HepG2 (cell line): ENCODE data around the gene EEF1A1. TPM values are rescaled to one million over a fixed set of nuclear protein-coding genes. Genes with fewer than 3 reads are reported as not detected.

Experiments used
- ARHGAP35 ChIP-seq: sonication (generic); formaldehyde crosslinking; IDR thresholded peaks from 2 replicates; pipeline ENCODE4 v1.9.0; 2022; ENCODE audit warnings: mild to moderate bottlenecking, inconsistent platforms, moderate library complexity, missing genetic modification reagents, borderline replicate concordance
- EP300 ChIP-seq, 3 experiments: sonication (generic) in 1 of 3; formaldehyde crosslinking in 1 of 3; IDR thresholded peaks; 2 replicates each; pipeline versions ENCODE4 v1.5.1 to v1.6.1; 2011 to 2020; ENCODE audit warnings: low read depth in 2 of 3, low read length in 2 of 3, borderline replicate concordance in 1 of 3, improper control_type of control experiment in 1 of 3, mild to moderate bottlenecking in 1 of 3, missing genetic modification reagents in 1 of 3, moderate library complexity in 1 of 3
- HHEX ChIP-seq: IDR thresholded peaks from 2 replicates; pipeline ENCODE4 v1.6.1; 2016; ENCODE audit warnings: control low read depth
- MED1 ChIP-seq: sonication (generic); formaldehyde crosslinking; IDR thresholded peaks from 2 replicates; pipeline ENCODE4 v1.4.0; 2020; ENCODE audit warnings: missing genetic modification reagents
- MIXL1 ChIP-seq: IDR thresholded peaks from 2 replicates; pipeline ENCODE4 v1.6.1; 2016
- NFKBIZ ChIP-seq: IDR thresholded peaks from 2 replicates; pipeline ENCODE4 v1.6.1; 2018; ENCODE audit warnings: missing genetic modification reagents, missing compliant biosample characterization
- SMAD9 ChIP-seq: sonication (generic); formaldehyde crosslinking; IDR thresholded peaks from 2 replicates; pipeline ENCODE4 v1.5.1; 2020; ENCODE audit warnings: mild to moderate bottlenecking, missing genetic modification reagents
- TCF7L2 ChIP-seq: IDR thresholded peaks from 2 replicates; pipeline ENCODE4 v1.6.1; 2011; ENCODE audit warnings: mild to moderate bottlenecking, low read depth, low read length, moderate library complexity
- U2AF1 ChIP-seq: fragments of 200-400 bp; formaldehyde crosslinking; optimal IDR thresholded peaks from 2 replicates; pipeline ENCODE3; 2017; ENCODE audit warnings: mild to moderate bottlenecking, low read depth, low read length
- ZFP36L1 ChIP-seq: sonication (generic); formaldehyde crosslinking; IDR thresholded peaks from 2 replicates; pipeline ENCODE4 v1.8.0; 2022; ENCODE audit warnings: mild to moderate bottlenecking, missing genetic modification reagents, moderate library complexity
- ZNF225 ChIP-seq: sonication (generic); formaldehyde crosslinking; IDR thresholded peaks from 2 replicates; pipeline ENCODE4 v1.4.0; 2020; ENCODE audit warnings: mild to moderate bottlenecking, missing genetic modification reagents
- ZNF556 ChIP-seq: sonication (generic); formaldehyde crosslinking; IDR thresholded peaks from 2 replicates; pipeline ENCODE4 v1.4.0; 2020; ENCODE audit warnings: mild to moderate bottlenecking, missing genetic modification reagents, borderline replicate concordance
- ZNF629 ChIP-seq: sonication (generic); formaldehyde crosslinking; conservative IDR thresholded peaks from 2 replicates; pipeline ENCODE4 v1.5.0; 2020; ENCODE audit warnings: missing genetic modification reagents
- ZNF775 ChIP-seq: sonication (generic); formaldehyde crosslinking; IDR thresholded peaks from 2 replicates; pipeline ENCODE4 v1.4.0; 2020; ENCODE audit warnings: missing genetic modification reagents, mild to moderate bottlenecking, moderate library complexity, borderline replicate concordance
- ZNF850 ChIP-seq: sonication (generic); formaldehyde crosslinking; conservative IDR thresholded peaks from 2 replicates; pipeline ENCODE4 v1.9.0; 2021; ENCODE audit warnings: mild to moderate bottlenecking, missing genetic modification reagents
- polyA plus RNA-seq, 8 experiments: library from polyadenylated mRNA; depleted of rRNA in 3 of 8; stranded (reverse) in 7 of 8; unstranded in 1 of 8; fragments of >200 nt; fragmentation: Illumina TruSeq in 4 of 8; extraction: Trizol in 4 of 8; gene quantifications; 2 replicates each; pipeline versions ENCODE4 v1.2.1 to v1.2.3, GENCODE V29; 2011 to 2016; ENCODE audit warnings: low read depth in 4 of 8, missing spikeins in 1 of 8, mixed read lengths in 1 of 8; ENCODE audit not compliant: insufficient read depth in 1 of 8
- total RNA-seq, 5 experiments: library from RNA; depleted of rRNA; stranded (reverse); fragments of >200 nt; fragmentation: Illumina TruSeq; extraction: Trizol; gene quantifications; 2 replicates each; pipeline ENCODE4 v1.2.3, GENCODE V29; 2016; ENCODE audit warnings: low read depth in 1 of 5
- TF ChIP-seq, protein P1 (sequence below): sonication (generic); formaldehyde crosslinking; IDR thresholded peaks from 2 replicates; pipeline ENCODE4 v1.9.0; 2021; ENCODE audit warnings: missing genetic modification reagents, borderline replicate concordance
- TF ChIP-seq, protein P2 (sequence below): sonication (generic); formaldehyde crosslinking; IDR thresholded peaks from 2 replicates; pipeline ENCODE4 v1.4.0; 2020; ENCODE audit warnings: missing genetic modification reagents
- TF ChIP-seq, protein P3 (sequence below): IDR thresholded peaks from 2 replicates; pipeline ENCODE4 v1.6.1; 2016; ENCODE audit warnings: missing compliant biosample characterization, missing genetic modification reagents, borderline replicate concordance

The EEF1A1 gene
- total and polyA plus RNA-seq, 2 of the 13 experiments (the other 11 are each of a cell fraction or from before 2014, with no cell fraction given) = 13,726 to 17,172 TPM

DNA sequence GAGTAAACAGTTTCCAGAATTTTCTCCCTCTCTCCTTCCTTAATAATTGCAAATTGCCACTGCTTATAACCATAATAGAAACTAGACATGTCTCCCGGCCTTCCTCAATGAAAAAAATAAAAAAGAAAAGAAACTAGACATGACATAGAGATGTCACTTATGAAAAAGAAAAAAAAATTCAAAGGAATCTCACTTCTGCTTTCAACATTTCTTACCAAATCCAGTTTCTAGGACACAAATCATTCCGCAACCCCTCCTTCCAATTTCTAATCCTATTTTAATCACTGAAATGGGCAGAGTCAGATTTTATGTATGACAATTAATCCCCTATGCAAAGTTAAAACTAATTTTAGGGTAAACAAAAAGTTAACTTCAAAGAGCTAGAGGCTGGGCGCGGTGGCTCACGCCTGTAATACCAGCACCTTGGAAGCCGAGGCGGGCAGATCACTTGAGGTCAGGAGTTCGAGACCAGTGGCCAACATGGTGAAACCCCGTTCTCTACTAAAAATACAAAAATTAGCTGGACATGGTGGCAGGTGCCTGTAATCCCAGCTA, 40.1 kb upstream of the EEF1A1 start (continued):
- TF ChIP-seq EP300 (IDR thresholded peaks at IDR 0.05; ENCODE audit: low read depth in 2 of 2, low read length in 2 of 2) = no peak
- TF ChIP-seq EP300 (CRISPR knock-in tag; IDR thresholded peaks at IDR 0.05; ENCODE audit: borderline replicate concordance) = no peak
- no peak for TF ChIP-seq ZNF225 (CRISPR knock-in tag)
- no peak for TF ChIP-seq U2AF1
- no peak for TF ChIP-seq MED1 (CRISPR knock-in tag)
- TF ChIP-seq, protein P1, sequence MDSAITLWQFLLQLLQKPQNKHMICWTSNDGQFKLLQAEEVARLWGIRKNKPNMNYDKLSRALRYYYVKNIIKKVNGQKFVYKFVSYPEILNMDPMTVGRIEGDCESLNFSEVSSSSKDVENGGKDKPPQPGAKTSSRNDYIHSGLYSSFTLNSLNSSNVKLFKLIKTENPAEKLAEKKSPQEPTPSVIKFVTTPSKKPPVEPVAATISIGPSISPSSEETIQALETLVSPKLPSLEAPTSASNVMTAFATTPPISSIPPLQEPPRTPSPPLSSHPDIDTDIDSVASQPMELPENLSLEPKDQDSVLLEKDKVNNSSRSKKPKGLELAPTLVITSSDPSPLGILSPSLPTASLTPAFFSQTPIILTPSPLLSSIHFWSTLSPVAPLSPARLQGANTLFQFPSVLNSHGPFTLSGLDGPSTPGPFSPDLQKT = no peak
- no peak for TF ChIP-seq SMAD9 (CRISPR knock-in tag)
- 0 out of 2 replicates have a peak, but pooled peaks have one; percentile 6 for TF ChIP-seq TCF7L2
- TF ChIP-seq ARHGAP35 = no peak
- TF ChIP-seq HHEX (CRISPR knock-in tag) = no peak
- TF ChIP-seq ZNF556 (CRISPR knock-in tag) = no peak
- TF ChIP-seq ZNF850 = no peak
- no peak for TF ChIP-seq ZNF629 (CRISPR knock-in tag)
- TF ChIP-seq, protein P2, sequence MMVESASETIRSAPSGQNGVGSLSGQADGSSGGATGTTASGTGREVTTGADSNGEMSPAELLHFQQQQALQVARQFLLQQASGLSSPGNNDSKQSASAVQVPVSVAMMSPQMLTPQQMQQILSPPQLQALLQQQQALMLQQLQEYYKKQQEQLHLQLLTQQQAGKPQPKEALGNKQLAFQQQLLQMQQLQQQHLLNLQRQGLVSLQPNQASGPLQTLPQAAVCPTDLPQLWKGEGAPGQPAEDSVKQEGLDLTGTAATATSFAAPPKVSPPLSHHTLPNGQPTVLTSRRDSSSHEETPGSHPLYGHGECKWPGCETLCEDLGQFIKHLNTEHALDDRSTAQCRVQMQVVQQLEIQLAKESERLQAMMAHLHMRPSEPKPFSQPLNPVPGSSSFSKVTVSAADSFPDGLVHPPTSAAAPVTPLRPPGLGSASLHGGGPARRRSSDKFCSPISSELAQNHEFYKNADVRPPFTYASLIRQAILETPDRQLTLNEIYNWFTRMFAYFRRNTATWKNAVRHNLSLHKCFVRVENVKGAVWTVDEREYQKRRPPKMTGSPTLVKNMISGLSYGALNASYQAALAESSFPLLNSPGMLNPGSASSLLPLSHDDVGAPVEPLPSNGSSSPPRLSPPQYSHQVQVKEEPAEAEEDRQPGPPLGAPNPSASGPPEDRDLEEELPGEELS (CRISPR knock-in tag) = 0 out of 2 replicates have a peak, but pooled peaks have one; percentile 8
- peak; percentile 3; the same call in 1 of the 2 replicates for TF ChIP-seq MIXL1
- no peak for TF ChIP-seq ZNF775 (CRISPR knock-in tag)
- TF ChIP-seq ZFP36L1 (CRISPR knock-in tag) = no peak
- TF ChIP-seq, protein P3, sequence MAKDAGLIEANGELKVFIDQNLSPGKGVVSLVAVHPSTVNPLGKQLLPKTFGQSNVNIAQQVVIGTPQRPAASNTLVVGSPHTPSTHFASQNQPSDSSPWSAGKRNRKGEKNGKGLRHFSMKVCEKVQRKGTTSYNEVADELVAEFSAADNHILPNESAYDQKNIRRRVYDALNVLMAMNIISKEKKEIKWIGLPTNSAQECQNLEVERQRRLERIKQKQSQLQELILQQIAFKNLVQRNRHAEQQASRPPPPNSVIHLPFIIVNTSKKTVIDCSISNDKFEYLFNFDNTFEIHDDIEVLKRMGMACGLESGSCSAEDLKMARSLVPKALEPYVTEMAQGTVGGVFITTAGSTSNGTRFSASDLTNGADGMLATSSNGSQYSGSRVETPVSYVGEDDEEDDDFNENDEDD = no peak
- TF ChIP-seq NFKBIZ (CRISPR knock-in tag) = no peak
